ENCODE data around the gene DCLRE1B. TPM values are rescaled to one million over a fixed set of nuclear protein-coding genes. Genes with fewer than 3 reads are reported as not detected.
A peak's percentile ranks its signal among the peaks of the same experiment; 100 is the strongest.

DCLRE1B gene
- total RNA-seq, 1 donor from 2014 or later, result 21.5 TPM

DNA sequence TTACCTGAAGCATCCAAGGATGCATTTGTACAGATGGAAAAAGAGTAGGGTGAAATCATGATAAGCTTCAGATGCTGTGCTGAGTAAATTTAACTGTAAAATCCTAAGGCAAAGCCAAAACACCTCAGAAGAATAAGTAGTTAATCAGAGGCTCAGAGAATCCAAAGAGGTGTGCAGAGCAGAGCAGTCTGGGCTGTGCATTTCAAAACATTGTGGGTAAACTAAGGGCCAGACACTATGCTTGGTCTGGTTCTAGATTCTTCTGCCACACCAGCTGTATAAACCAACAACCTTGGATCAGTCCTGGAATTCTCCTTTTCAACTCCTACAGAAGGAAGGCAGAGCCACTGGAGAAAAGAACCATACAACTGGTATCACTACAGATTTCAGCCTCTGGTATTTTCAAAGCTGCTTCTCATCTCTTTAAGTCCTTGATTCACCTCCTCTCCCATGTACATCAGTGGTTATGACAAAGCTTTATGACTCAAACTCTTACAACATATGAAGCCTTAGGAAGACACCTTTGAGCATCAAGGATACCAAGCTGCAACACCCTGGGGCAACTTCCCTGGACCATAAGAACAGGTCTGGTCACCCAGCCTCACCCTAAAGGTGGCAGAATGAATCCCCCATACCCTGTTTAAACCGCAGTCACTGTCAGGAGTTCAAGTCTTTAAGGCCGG lies 12.4 kb downstream of the DCLRE1B start:
- H3K27ac Mint-ChIP-seq (ENCODE audit: unreplicated experiment), result peak overlapping the region; percentile 75
- H3K4me1 Mint-ChIP-seq, result no peaks in the 10 kb centered on the region
- H3K27me3 Mint-ChIP-seq (ENCODE audit: low read depth), result peaks cover 12% of the 10 kb centered on the region
- no peaks in the 10 kb centered on the region for H3K9me3 Mint-ChIP-seq
- DNase-seq (ENCODE audit: low read depth, low spot score), result no peak
- no peak overlapping the region for H3K4me3 Mint-ChIP-seq
- peaks cover 2% of the 10 kb centered on the region for H3K36me3 Mint-ChIP-seq (ENCODE audit: low read depth)
- TF ChIP-seq, protein P1, sequence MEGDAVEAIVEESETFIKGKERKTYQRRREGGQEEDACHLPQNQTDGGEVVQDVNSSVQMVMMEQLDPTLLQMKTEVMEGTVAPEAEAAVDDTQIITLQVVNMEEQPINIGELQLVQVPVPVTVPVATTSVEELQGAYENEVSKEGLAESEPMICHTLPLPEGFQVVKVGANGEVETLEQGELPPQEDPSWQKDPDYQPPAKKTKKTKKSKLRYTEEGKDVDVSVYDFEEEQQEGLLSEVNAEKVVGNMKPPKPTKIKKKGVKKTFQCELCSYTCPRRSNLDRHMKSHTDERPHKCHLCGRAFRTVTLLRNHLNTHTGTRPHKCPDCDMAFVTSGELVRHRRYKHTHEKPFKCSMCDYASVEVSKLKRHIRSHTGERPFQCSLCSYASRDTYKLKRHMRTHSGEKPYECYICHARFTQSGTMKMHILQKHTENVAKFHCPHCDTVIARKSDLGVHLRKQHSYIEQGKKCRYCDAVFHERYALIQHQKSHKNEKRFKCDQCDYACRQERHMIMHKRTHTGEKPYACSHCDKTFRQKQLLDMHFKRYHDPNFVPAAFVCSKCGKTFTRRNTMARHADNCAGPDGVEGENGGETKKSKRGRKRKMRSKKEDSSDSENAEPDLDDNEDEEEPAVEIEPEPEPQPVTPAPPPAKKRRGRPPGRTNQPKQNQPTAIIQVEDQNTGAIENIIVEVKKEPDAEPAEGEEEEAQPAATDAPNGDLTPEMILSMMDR (conservative IDR thresholded peaks at IDR 0.05), result no peak

DNA sequence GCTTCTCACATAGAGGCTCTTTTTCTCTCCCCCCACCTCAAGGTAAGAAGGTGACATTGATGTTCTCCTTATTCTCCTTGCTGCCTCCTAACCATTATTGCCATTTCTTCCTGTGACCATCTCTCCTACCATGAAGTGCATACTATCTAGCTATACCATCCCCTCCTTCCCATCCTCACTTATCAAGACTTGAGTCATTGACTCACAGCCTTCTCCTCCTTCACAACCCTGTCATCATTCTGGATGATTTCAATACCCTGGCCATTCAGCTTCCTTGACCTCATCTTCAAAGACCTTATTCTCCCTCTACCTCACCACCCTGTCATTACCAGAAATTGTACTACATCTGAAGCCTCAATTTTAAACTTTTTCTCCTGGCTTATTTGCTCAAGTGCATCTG lies 13.1 kb downstream of the DCLRE1B start:
- no peak overlapping the region for H3K27ac Mint-ChIP-seq (ENCODE audit: unreplicated experiment)
- peaks cover 19% of the 10 kb centered on the region for H3K27me3 Mint-ChIP-seq (ENCODE audit: low read depth)
- TF ChIP-seq, protein P1 (conservative IDR thresholded peaks at IDR 0.05), result no peak
- DNase-seq (ENCODE audit: low read depth, low spot score), result no peak
- H3K4me1 Mint-ChIP-seq, result no peaks in the 10 kb centered on the region
- H3K9me3 Mint-ChIP-seq, result no peaks in the 10 kb centered on the region
- no peak overlapping the region for H3K4me3 Mint-ChIP-seq
- peaks cover 2% of the 10 kb centered on the region for H3K36me3 Mint-ChIP-seq (ENCODE audit: low read depth)

DNA sequence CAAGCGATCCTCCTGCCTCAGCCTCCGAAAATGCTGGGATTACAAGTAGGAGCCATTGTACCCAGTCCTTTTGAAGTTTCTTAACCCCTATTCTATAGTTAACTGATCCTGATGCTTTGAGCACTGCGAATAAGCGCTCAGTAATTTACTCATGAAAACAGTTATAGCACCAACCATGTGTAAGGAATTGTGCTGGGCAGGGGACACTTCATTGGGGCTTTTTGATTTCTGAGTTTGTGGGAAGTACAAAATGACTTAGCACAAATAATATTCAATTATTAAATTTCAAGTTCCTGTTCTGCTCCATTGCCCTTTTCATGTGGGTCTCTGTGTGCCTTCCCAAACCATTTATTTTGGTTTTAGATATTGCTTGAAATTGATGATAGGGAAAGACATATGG lies 17.8 kb downstream of the DCLRE1B start:
- Mint-ChIP-seq H3K9me3 (no peaks in the 10 kb centered on the region), H3K4me3 (no peak overlapping the region), H3K36me3 (ENCODE audit: low read depth) (no peaks in the 10 kb centered on the region), H3K4me1 (no peaks in the 10 kb centered on the region), H3K27ac (ENCODE audit: unreplicated experiment) (no peak overlapping the region), H3K27me3 (ENCODE audit: low read depth) (peaks cover 47% of the 10 kb centered on the region)
- TF ChIP-seq, protein P1 (conservative IDR thresholded peaks at IDR 0.05), result no peak
- DNase-seq (ENCODE audit: low read depth, low spot score), result no peak

DNA sequence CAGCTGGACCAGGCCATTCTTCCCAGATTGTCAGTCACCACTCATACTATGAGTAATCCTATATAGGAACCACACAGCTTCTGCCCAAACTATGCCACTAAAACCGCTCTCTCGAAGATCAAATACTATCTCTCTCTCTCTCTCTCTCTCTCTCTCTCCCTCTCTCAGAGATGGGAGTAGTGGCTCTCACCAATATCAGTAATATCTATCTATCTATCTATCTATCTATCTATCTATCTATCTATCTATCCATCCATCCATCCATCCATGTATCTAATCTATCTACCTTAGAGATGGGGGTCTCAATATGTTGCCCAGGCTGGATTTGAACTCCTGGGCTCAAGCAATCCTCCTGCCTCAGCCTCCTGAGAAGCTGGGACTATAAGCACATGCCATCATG lies 19.3 kb downstream of the DCLRE1B start:
- H3K4me3 Mint-ChIP-seq, result no peak overlapping the region
- peaks cover 10% of the 10 kb centered on the region for H3K4me1 Mint-ChIP-seq
- peaks cover 43% of the 10 kb centered on the region for H3K27me3 Mint-ChIP-seq (ENCODE audit: low read depth)
- DNase-seq (ENCODE audit: low read depth, low spot score), result no peak
- TF ChIP-seq, protein P1 (conservative IDR thresholded peaks at IDR 0.05), result no peak
- H3K9me3 Mint-ChIP-seq, result no peaks in the 10 kb centered on the region
- no peak overlapping the region for H3K27ac Mint-ChIP-seq (ENCODE audit: unreplicated experiment)
- H3K36me3 Mint-ChIP-seq (ENCODE audit: low read depth), result no peaks in the 10 kb centered on the region

DNA sequence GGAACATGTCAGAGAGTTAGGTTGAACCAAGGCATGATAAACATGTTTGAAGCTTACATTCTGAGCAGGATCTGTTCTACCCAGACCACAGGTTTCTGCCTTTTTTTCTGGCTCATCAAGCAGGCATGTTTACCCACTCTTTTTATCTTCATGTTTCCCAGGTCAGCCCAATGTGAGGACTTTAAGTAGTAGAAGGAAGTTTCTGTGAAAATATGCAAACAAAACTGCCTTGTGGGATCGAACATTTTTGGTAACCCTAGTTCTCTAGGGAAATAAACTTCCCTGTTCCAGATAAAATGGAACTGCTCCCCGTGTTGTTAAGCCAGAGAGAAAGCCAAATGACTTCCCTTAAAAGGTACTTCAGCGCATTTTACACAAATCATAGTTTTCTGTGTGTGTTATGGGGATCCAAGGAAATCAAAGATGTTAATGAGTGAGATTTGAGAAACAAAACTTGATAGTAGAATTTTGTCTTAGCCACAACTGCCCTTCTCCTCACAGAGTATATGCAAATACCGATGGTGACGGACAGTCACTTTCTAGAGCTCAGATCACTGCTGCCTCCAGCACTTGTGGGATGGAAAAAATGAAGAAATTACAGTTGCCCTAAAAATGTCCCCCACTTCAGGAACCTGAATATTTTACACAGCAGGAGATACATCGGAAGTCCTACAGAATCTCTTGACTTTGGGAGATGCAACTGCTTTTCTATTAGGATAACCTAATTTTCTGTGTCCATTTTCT lies 23.2 kb downstream of the DCLRE1B start:
- TF ChIP-seq, protein P1 (conservative IDR thresholded peaks at IDR 0.05), result no peak
- H3K27ac Mint-ChIP-seq (ENCODE audit: unreplicated experiment), result no peak overlapping the region
- no peaks in the 10 kb centered on the region for H3K9me3 Mint-ChIP-seq
- peaks cover 27% of the 10 kb centered on the region for H3K27me3 Mint-ChIP-seq (ENCODE audit: low read depth)
- DNase-seq (ENCODE audit: low read depth, low spot score), result no peak
- peak overlapping the region; percentile 98 for H3K4me3 Mint-ChIP-seq
- peaks cover 40% of the 10 kb centered on the region for H3K4me1 Mint-ChIP-seq
- no peaks in the 10 kb centered on the region for H3K36me3 Mint-ChIP-seq (ENCODE audit: low read depth)

All from neural crest cell (in vitro differentiated cells).